SK-N-SH (cell line): ENCODE measurements around the gene ZNG1A. TPM values are rescaled to one million over a fixed set of nuclear protein-coding genes. Genes with fewer than 3 reads are reported as not detected.

Experiments used
- CTCF ChIA-PET: fragments of 300-600, 350-600 bp; formaldehyde crosslinking; extraction: SDS; loops from one replicate; lab custom pipeline; 2021; lab: Yijun Ruan, JAX
- POLR2A ChIA-PET: fragments of 350-600 bp; sonication (Branson Sonifier 250); formaldehyde crosslinking; extraction: SDS; loops from one replicate; lab custom pipeline; 2020; ENCODE audit warnings: antibody characterized with exemption, inconsistent platforms; lab: Yijun Ruan, JAX
- DNase-seq: peaks from one replicate; pipeline ENCODE4 v3.0.0; 2012
- H2AFZ ChIP-seq: fragments of 200-600 bp; sonication (generic); 2 replicates; pipeline ENCODE4 v1.8.1; 2016; ENCODE audit warnings: antibody characterized with exemption, mild to moderate bottlenecking, low read depth
- H3F3A ChIP-seq: fragments of 200-600 bp; sonication (generic); replicated peaks from 2 replicates; pipeline ENCODE3; 2016; ENCODE audit warnings: antibody characterized with exemption, mild to moderate bottlenecking; ENCODE audit not compliant: insufficient read depth
- H3K27ac ChIP-seq, 2 experiments: fragments of 200-500 bp in 1 of 2; fragments of 200-600 bp in 1 of 2; sonication (Bioruptor generic) in 1 of 2; sonication (generic), shearing (Covaris generic) in 1 of 2; 2 replicates each; pipeline versions ENCODE4 v1.5.1 to v1.6.1; 2014 to 2016; ENCODE audit warnings: low read depth in 2 of 2, inconsistent platforms in 1 of 2, low read length in 1 of 2, mild to moderate bottlenecking in 1 of 2, mixed read lengths in 1 of 2
- H3K27me3 ChIP-seq: fragments of 200-600 bp; sonication (generic), shearing (Covaris generic); 2 replicates; pipeline ENCODE4 v1.6.1; 2016; ENCODE audit warnings: mixed run types; ENCODE audit not compliant: insufficient read depth
- H3K36me3 ChIP-seq, 2 experiments: fragments of 200-500 bp in 1 of 2; fragments of 200-600 bp in 1 of 2; sonication (Bioruptor generic) in 1 of 2; sonication (generic) in 1 of 2; replicated peaks in 1 of 2; 2 replicates each; pipeline versions ENCODE3 to v1.5.1; 2014 to 2016; ENCODE audit warnings: low read length in 1 of 2, mild to moderate bottlenecking in 1 of 2; ENCODE audit not compliant: insufficient read depth in 2 of 2, control insufficient read depth in 1 of 2
- H3K4me1 ChIP-seq, 2 experiments: fragments of 200-500 bp in 1 of 2; fragments of 200-600 bp in 1 of 2; sonication (Bioruptor generic) in 1 of 2; sonication (generic), shearing (Covaris generic) in 1 of 2; 2 replicates each; pipeline versions ENCODE4 v1.5.1 to v1.6.1; 2014 to 2016; ENCODE audit warnings: low read depth in 1 of 2, low read length in 1 of 2, mixed run types in 1 of 2; ENCODE audit not compliant: insufficient read depth in 2 of 2, control insufficient read depth in 1 of 2
- H3K4me2 ChIP-seq: fragments of 200-600 bp; sonication (generic), shearing (Covaris generic); 2 replicates; pipeline ENCODE4 v1.6.1; 2017; ENCODE audit warnings: mixed run types
- H3K4me3 ChIP-seq, 2 experiments: fragments of 200-500 bp in 1 of 2; fragments of 200-600 bp in 1 of 2; sonication (Bioruptor generic) in 1 of 2; sonication (generic), shearing (Covaris generic) in 1 of 2; 2 replicates each; pipeline versions ENCODE4 v1.5.1 to v1.8.1; 2014 to 2016; ENCODE audit warnings: low read depth in 2 of 2, inconsistent platforms in 1 of 2, low read length in 1 of 2, mild to moderate bottlenecking in 1 of 2, mixed read lengths in 1 of 2, moderate library complexity in 1 of 2
- H3K79me2 ChIP-seq: fragments of 200-600 bp; sonication (generic); 2 replicates; pipeline ENCODE4 v1.8.1; 2017; ENCODE audit warnings: mild to moderate bottlenecking; ENCODE audit not compliant: insufficient read depth
- H3K9ac ChIP-seq: fragments of 200-600 bp; sonication (generic); 2 replicates; pipeline ENCODE4 v1.6.1; 2017; ENCODE audit warnings: mixed run types
- H3K9me2 ChIP-seq: fragments of 200-600 bp; sonication (generic); 2 replicates; pipeline ENCODE4 v1.6.1; 2017; ENCODE audit warnings: mixed run types
- H3K9me3 ChIP-seq: fragments of 200-600 bp; sonication (generic); 2 replicates; pipeline ENCODE4 v1.6.1; 2017; ENCODE audit warnings: mixed run types, mild to moderate bottlenecking, moderate library complexity
- H4K20me1 ChIP-seq: fragments of 200-600 bp; sonication (generic); 2 replicates; pipeline ENCODE4 v1.6.1; 2017; ENCODE audit warnings: mild to moderate bottlenecking, mixed run types; ENCODE audit not compliant: insufficient read depth
- ELF1 ChIP-seq: IDR thresholded peaks from 2 replicates; pipeline ENCODE4 v1.4.0; 2012
- EP300 ChIP-seq, 2 experiments: IDR thresholded peaks; 2 replicates each; pipeline versions ENCODE4 v1.4.0 to v1.6.1; 2012; ENCODE audit warnings: borderline replicate concordance in 1 of 2, low read depth in 1 of 2, low read length in 1 of 2
- EZH2phosphoT487 ChIP-seq: fragments of 200-600 bp; sonication (generic); IDR thresholded peaks from 2 replicates; pipeline ENCODE4 v1.6.1; 2017; ENCODE audit warnings: low read depth, mixed run types, mild to moderate bottlenecking, antibody characterized with exemption, moderate library complexity, borderline replicate concordance
- FOSL2 ChIP-seq: IDR thresholded peaks from 2 replicates; pipeline ENCODE4 v1.4.0; 2012; ENCODE audit warnings: low read depth, mild to moderate bottlenecking, moderate library complexity, borderline replicate concordance
- NRF1 ChIP-seq: IDR thresholded peaks from 2 replicates; pipeline ENCODE4 v1.6.1; 2012; ENCODE audit warnings: low read depth, mild to moderate bottlenecking, low read length
- RAD21 ChIP-seq: IDR thresholded peaks from 2 replicates; pipeline ENCODE4 v1.6.1; 2012; ENCODE audit warnings: mild to moderate bottlenecking, low read length
- TAF1 ChIP-seq: IDR thresholded peaks from 2 replicates; pipeline ENCODE4 v1.6.1; 2012; ENCODE audit warnings: low read depth, mild to moderate bottlenecking, low read length, moderate library complexity, borderline replicate concordance
- TCF12 ChIP-seq: IDR thresholded peaks from 2 replicates; pipeline ENCODE4 v1.4.0; 2012
- TEAD4 ChIP-seq: IDR thresholded peaks from 2 replicates; pipeline ENCODE4 v1.4.0; 2012; ENCODE audit warnings: mild to moderate bottlenecking, borderline replicate concordance; ENCODE audit not compliant: insufficient read depth
- WGBS: methylation state at CpG from one replicate; pipeline ENCODE4 v1.1.6; 2017; ENCODE audit warnings: low lambda C conversion rate; 5-methylcytosine and 5-hydroxymethylcytosine counted together
- polyA plus RNA-seq, 3 experiments: library from polyadenylated mRNA; depleted of rRNA; stranded (reverse); fragments of >200 nt; gene quantifications; 2 replicates each; pipeline ENCODE4 v1.2.3, GENCODE V29; 2012
- TF ChIP-seq, protein P1 (sequence below): IDR thresholded peaks from 2 replicates; pipeline ENCODE4 v1.4.0; 2012; ENCODE audit warnings: low read depth, borderline replicate concordance
- TF ChIP-seq, protein P2 (sequence below): IDR thresholded peaks from 2 replicates; pipeline ENCODE4; 2012
- TF ChIP-seq, protein P3 (sequence below): fragments of 150-350 bp; IDR thresholded peaks from 2 replicates; pipeline ENCODE4 v1.6.1; 2016; ENCODE audit warnings: mild to moderate bottlenecking, low read depth, low read length

Gene ZNG1A
- polyA plus RNA-seq, 1 of the 3 experiments (the other 2 are of a cell fraction): 14.3 TPM

DNA sequence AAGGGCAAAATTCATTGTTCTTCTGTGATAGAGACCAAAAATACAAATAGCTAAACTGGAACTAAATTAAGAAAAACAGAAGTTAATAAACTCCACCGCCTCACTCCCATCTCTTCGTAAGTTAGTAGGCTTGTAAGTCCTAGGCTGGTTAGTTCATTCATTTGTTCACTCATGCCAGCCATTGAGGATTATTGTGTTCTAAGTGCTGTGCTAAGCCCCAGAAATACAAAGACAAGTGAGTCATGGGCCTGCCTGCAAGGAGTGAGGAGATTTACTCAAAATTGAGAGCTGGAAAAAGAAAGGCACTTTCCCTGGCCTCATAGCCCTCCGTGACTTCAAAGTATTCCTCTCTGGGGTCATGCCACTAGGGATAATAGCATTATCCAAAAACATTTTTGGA is 44.3 kb upstream of the ZNG1A start:
- WGBS: 27% methylated on average over 3 of the region's 3 CpGs
- POLR2A ChIA-PET: no interaction called here
- Histone ChIP-seq H2AFZ (no peak overlapping the region), H3K4me2 (no peak overlapping the region), H3K27ac (no peak overlapping the region), H3K9ac (no peak overlapping the region), H3K9me2 (no peaks in the 10 kb centered on the region), H3K79me2 (no peaks in the 10 kb centered on the region), H3K4me3 (no peak overlapping the region), H3K27me3 (peaks cover 11% of the 10 kb centered on the region; the same call in 1 of the 2 replicates), H3K9me3 (no peaks in the 10 kb centered on the region)
- CTCF ChIA-PET: no interaction called here
- DNase-seq: no peak
- TF ChIP-seq ELF1 (no peak), EZH2phosphoT487 (no peak), FOSL2 (no peak), EP300 (IDR thresholded peaks at IDR 0.05; ENCODE audit: borderline replicate concordance in 1 of 2, low read depth in 1 of 2, low read length in 1 of 2) (no peak)
- TF ChIP-seq, protein P1, sequence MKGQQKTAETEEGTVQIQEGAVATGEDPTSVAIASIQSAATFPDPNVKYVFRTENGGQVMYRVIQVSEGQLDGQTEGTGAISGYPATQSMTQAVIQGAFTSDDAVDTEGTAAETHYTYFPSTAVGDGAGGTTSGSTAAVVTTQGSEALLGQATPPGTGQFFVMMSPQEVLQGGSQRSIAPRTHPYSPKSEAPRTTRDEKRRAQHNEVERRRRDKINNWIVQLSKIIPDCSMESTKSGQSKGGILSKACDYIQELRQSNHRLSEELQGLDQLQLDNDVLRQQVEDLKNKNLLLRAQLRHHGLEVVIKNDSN: no peak
- TF ChIP-seq, protein P2, sequence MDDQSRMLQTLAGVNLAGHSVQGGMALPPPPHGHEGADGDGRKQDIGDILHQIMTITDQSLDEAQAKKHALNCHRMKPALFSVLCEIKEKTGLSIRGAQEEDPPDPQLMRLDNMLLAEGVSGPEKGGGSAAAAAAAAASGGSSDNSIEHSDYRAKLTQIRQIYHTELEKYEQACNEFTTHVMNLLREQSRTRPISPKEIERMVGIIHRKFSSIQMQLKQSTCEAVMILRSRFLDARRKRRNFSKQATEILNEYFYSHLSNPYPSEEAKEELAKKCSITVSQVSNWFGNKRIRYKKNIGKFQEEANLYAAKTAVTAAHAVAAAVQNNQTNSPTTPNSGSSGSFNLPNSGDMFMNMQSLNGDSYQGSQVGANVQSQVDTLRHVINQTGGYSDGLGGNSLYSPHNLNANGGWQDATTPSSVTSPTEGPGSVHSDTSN: no peak
- TF ChIP-seq, all 33 proteins: peak for 0
- Histone ChIP-seq H3K4me1 (no peaks in the 10 kb centered on the region), H4K20me1 (no peaks in the 10 kb centered on the region), H3F3A (no peaks in the 10 kb centered on the region), H3K36me3 (no peaks in the 10 kb centered on the region)

DNA sequence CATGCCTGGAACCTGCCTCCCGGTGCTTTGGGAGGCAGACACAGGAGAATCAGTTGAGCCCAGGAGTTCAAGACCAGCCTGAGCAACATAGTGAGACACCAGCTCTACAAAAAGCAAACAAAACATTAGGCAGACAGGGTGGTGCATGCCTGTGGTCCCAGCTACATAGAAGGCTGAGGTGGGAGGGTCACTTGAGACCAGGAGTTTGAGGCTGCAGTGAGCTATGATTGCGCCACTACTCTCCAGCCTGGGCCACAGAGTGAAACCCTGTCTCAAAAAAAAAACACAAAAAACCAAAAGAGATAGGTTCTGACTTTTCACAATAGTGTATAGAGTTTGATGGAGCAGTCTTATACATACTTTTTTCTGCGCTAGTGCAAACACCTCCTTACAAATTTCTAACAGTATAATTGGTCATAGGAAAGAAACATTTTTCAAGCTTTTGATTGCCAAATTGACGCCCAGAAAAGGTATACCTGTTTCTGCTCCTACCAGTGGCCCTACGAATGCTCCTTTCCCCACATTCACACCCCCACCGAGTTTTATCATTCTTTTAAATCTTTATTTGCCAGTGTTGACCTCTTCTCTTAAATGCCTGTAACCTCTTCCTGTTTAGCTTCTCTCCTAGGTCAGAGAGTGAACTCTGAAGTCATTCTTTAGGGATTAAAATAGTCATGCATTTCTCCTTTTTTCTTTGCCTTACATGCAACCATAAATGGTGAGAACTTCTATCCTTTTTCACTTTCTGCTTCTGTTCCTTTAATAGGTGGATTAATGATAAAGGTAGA is 43.3 kb upstream of the ZNG1A start:
- WGBS: 8% methylated on average over 6 of the region's 6 CpGs

More for the DNA sequence above, 43.3 kb upstream of the ZNG1A start:
- no peaks in the 10 kb centered on the region for H4K20me1 ChIP-seq
- TF ChIP-seq TEAD4 (no peak), ELF1 (no peak), TAF1 (no peak), TCF12 (no peak), NRF1 (no peak), RAD21 (no peak)
- TF ChIP-seq, protein P3, sequence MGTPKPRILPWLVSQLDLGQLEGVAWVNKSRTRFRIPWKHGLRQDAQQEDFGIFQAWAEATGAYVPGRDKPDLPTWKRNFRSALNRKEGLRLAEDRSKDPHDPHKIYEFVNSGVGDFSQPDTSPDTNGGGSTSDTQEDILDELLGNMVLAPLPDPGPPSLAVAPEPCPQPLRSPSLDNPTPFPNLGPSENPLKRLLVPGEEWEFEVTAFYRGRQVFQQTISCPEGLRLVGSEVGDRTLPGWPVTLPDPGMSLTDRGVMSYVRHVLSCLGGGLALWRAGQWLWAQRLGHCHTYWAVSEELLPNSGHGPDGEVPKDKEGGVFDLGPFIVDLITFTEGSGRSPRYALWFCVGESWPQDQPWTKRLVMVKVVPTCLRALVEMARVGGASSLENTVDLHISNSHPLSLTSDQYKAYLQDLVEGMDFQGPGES: no peak
- no peak overlapping the region for H3K27ac ChIP-seq
- ChIA-PET POLR2A (no interaction called here), CTCF (no interaction called here)
- no peak overlapping the region for H3K4me2 ChIP-seq
- no peak for DNase-seq
- H3K36me3 ChIP-seq: no peaks in the 10 kb centered on the region
- peaks cover 11% of the 10 kb centered on the region; the same call in 1 of the 2 replicates for H3K27me3 ChIP-seq
- no peak overlapping the region for H3K9ac ChIP-seq
- H3F3A ChIP-seq: no peaks in the 10 kb centered on the region
- no peaks in the 10 kb centered on the region for H3K9me3 ChIP-seq
- H3K4me3 ChIP-seq: no peak overlapping the region
- no peak overlapping the region for H2AFZ ChIP-seq
- no peaks in the 10 kb centered on the region for H3K79me2 ChIP-seq
- no peaks in the 10 kb centered on the region for H3K9me2 ChIP-seq
- no peaks in the 10 kb centered on the region for H3K4me1 ChIP-seq
